ENCODE measurements around the gene ZNF439. TPM values are rescaled to one million over a fixed set of nuclear protein-coding genes. Genes with fewer than 3 reads are reported as not detected.
"Not testable (repeated sequence)": the region's sequence is repeated elsewhere in the genome, so short reads cannot be mapped to it uniquely, and the experiment has no call there.

Gene ZNF439
- total RNA-seq, 1 donor from 2014 or later = 1.0 TPM

GRCh38 chr19:11872624-11873023 is 24.1 kb downstream of the ZNF439 start:
- peaks cover 12% of the 10 kb centered on the region for H3K36me3 Mint-ChIP-seq (ENCODE audit: unreplicated experiment)
- no peak for TF ChIP-seq CTCF (IDR thresholded peaks at IDR 0.05)

GRCh38 chr19:11873762-11874161 is 25.2 kb downstream of the ZNF439 start:
- Mint-ChIP-seq H3K27ac (ENCODE audit: unreplicated experiment) (no peak overlapping the region), H3K4me3 (ENCODE audit: unreplicated experiment) (no peak overlapping the region), H3K36me3 (ENCODE audit: unreplicated experiment) (peaks cover 4% of the 10 kb centered on the region), H3K4me1 (ENCODE audit: unreplicated experiment) (no peaks in the 10 kb centered on the region), H3K27me3 (ENCODE audit: unreplicated experiment) (no peaks in the 10 kb centered on the region), H3K9me3 (ENCODE audit: unreplicated experiment) (peaks cover 12% of the 10 kb centered on the region)
- no peak for TF ChIP-seq CTCF (IDR thresholded peaks at IDR 0.05)
- no peak for DNase-seq (ENCODE audit: extremely low spot score, unreplicated experiment)

More at GRCh38 chr19:11872624-11873023, 24.1 kb downstream of the ZNF439 start:
- Mint-ChIP-seq H3K9me3 (ENCODE audit: unreplicated experiment) (peaks cover 21% of the 10 kb centered on the region), H3K4me1 (ENCODE audit: unreplicated experiment) (no peaks in the 10 kb centered on the region), H3K4me3 (ENCODE audit: unreplicated experiment) (no peak overlapping the region), H3K27me3 (ENCODE audit: unreplicated experiment) (no peaks in the 10 kb centered on the region), H3K27ac (ENCODE audit: unreplicated experiment) (no peak overlapping the region)
- DNase-seq (ENCODE audit: extremely low spot score, unreplicated experiment) = no peak

GRCh38 chr19:11879687-11880266 is 31.3 kb downstream of the ZNF439 start:
- not testable (repeated sequence) for H3K9me3 Mint-ChIP-seq (ENCODE audit: unreplicated experiment); H3K36me3 Mint-ChIP-seq (ENCODE audit: unreplicated experiment); DNase-seq (ENCODE audit: extremely low spot score, unreplicated experiment); H3K4me3 Mint-ChIP-seq (ENCODE audit: unreplicated experiment); H3K4me1 Mint-ChIP-seq (ENCODE audit: unreplicated experiment); H3K27ac Mint-ChIP-seq (ENCODE audit: unreplicated experiment)
- peaks cover 17% of the 10 kb centered on the region for H3K27me3 Mint-ChIP-seq (ENCODE audit: unreplicated experiment)
- TF ChIP-seq CTCF (IDR thresholded peaks at IDR 0.05) = peak; percentile 45

- H3K27ac Mint-ChIP-seq (ENCODE audit: unreplicated experiment) = no peak overlapping the region
- no peak for TF ChIP-seq CTCF (IDR thresholded peaks at IDR 0.05)
- no peak for DNase-seq (ENCODE audit: extremely low spot score, unreplicated experiment)
- H3K36me3 Mint-ChIP-seq (ENCODE audit: unreplicated experiment) = no peaks in the 10 kb centered on the region
- no peaks in the 10 kb centered on the region for H3K9me3 Mint-ChIP-seq (ENCODE audit: unreplicated experiment)
- no peaks in the 10 kb centered on the region for H3K4me1 Mint-ChIP-seq (ENCODE audit: unreplicated experiment)
- peaks cover 17% of the 10 kb centered on the region for H3K27me3 Mint-ChIP-seq (ENCODE audit: unreplicated experiment)
- no peak overlapping the region for H3K4me3 Mint-ChIP-seq (ENCODE audit: unreplicated experiment)
Measured at GRCh38 chr19:11880598-11880997, 32.1 kb downstream of the ZNF439 start.

- peak; percentile 80 for TF ChIP-seq CTCF (IDR thresholded peaks at IDR 0.05)
- peak overlapping the region; percentile 12 for H3K4me3 Mint-ChIP-seq (ENCODE audit: unreplicated experiment)
- no peak overlapping the region for H3K27ac Mint-ChIP-seq (ENCODE audit: unreplicated experiment)
- no peak for DNase-seq (ENCODE audit: extremely low spot score, unreplicated experiment)
- no peaks in the 10 kb centered on the region for H3K4me1 Mint-ChIP-seq (ENCODE audit: unreplicated experiment)
- peaks cover 17% of the 10 kb centered on the region for H3K27me3 Mint-ChIP-seq (ENCODE audit: unreplicated experiment)
- H3K36me3 Mint-ChIP-seq (ENCODE audit: unreplicated experiment) = no peaks in the 10 kb centered on the region
- no peaks in the 10 kb centered on the region for H3K9me3 Mint-ChIP-seq (ENCODE audit: unreplicated experiment)
Measured at GRCh38 chr19:11881151-11881800, 32.8 kb downstream of the ZNF439 start.

Measured in osteocyte (in vitro differentiated cells).